ENCODE results near the gene TBX10.
"Not testable (repeated sequence)": the region's sequence is repeated elsewhere in the genome, so short reads cannot be mapped to it uniquely, and the experiment has no call there.

DNA sequence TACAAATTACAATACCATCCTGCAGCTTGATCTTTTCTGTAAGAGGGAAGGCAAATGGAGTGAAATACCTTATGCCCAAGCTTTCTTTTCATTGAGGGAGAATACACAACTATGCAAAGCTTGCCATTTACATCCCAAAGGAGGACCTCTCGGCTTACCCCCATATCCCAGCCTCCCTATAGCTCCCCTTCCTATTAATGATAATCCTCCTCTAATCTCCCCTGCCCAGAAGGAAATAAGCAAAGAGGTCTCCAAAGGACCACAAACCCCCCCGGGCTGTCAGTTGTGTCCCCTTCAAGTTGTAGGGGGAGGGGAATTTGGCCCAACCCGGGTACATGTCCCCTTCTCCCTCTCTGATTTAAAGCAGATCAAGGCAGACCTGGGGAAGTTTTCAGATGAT is 17.6 kb downstream of the TBX10 start:
- TF ChIP-seq EZH2 (IDR thresholded peaks at IDR 0.05; ENCODE audit: insufficient read depth, poor library complexity, severe bottlenecking); EZH2phosphoT487 (IDR thresholded peaks at IDR 0.05; ENCODE audit: insufficient read depth, low read depth): not testable (repeated sequence)
